ENCODE data around the gene B3GAT3. TPM values are rescaled to one million over a fixed set of nuclear protein-coding genes. Genes with fewer than 3 reads are reported as not detected.

The B3GAT3 gene
- total and polyA plus RNA-seq, 2 of the 8 experiments (the other 6 are each of a cell fraction or from before 2014, with no cell fraction given), result 28.0 to 39.0 TPM

DNA sequence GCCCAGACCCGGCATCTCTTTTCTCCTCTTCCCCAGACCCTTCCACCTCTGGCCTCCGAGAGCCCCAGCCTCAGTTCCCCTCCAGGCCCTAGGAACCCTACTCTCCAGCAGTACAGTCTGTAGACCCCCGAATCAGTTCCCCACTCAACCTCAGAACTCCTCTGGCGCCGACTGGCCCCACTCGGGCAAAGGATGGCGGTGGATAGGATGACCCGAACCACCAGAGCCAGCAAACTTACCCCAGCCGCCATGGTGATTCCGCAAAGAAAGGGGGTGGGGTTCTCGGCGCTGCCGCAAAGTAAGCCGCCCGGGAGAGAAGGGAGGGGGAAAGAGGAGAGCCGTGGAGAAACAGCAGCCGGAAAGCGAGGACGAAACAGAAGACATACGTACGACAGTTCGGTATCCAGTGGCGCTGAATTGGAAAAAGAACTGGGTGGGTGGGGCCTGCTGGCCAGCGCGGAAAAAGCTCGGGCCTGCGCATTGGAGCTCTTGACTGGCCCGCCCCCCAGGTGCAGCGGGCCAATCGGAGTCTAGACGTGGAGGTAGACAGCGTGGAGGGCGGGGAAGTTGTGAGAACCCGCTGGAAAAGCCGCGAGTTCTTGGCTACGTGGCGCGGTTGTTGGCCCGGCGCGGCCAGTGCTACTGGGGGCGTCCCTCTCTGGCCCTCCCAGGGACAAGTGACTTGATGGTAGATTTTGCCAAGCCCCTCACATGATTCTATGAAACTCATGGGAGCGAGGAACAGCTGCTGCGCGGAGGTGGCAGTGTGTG is 48.0 kb downstream of the B3GAT3 start, which contains the start of gene EEF1G (continued):
- TF ChIP-seq TCF12 (IDR thresholded peaks at IDR 0.05; ENCODE audit: low read depth, low read length), result no peak
- no peak for TF ChIP-seq HDAC6 (IDR thresholded peaks at IDR 0.05; ENCODE audit: low read depth, low read length)
- TF ChIP-seq RBBP5 (IDR thresholded peaks at IDR 0.05; ENCODE audit: borderline replicate concordance, low read depth, low read length), result no peak
- no peak for TF ChIP-seq SRF (IDR thresholded peaks at IDR 0.05; ENCODE audit: low read depth, low read length)
- no peak for TF ChIP-seq BCL11A (IDR thresholded peaks at IDR 0.05; ENCODE audit: low read depth in 2 of 2, low read length in 2 of 2)
- TF ChIP-seq POU5F1 (IDR thresholded peaks at IDR 0.05; ENCODE audit: low read depth, low read length), result no peak
- no peak for TF ChIP-seq GABPA (IDR thresholded peaks at IDR 0.05; ENCODE audit: borderline replicate concordance, insufficient read depth, low read length)
- TF ChIP-seq TBP (IDR thresholded peaks at IDR 0.05; ENCODE audit: low read depth, low read length), result peak; percentile 95
- peak; percentile 6; the same call in 1 of the 2 replicates for TF ChIP-seq CREB1 (IDR thresholded peaks at IDR 0.05)
- TF ChIP-seq GTF2F1 (IDR thresholded peaks at IDR 0.05; ENCODE audit: borderline replicate concordance, low read depth, low read length), result 0 out of 2 replicates have a peak, but pooled peaks have one; percentile 47
- TF ChIP-seq EGR1 (IDR thresholded peaks at IDR 0.05; ENCODE audit: borderline replicate concordance, low read depth, low read length), result no peak
- TF ChIP-seq EP300 (IDR thresholded peaks at IDR 0.05; ENCODE audit: borderline replicate concordance in 1 of 2, low read depth in 2 of 2, low read length in 2 of 2), result peak in 1 of 2 experiments; percentile 48; a peak in 1 of 3 replicates
- no peak for TF ChIP-seq SAP30 (IDR thresholded peaks at IDR 0.05; ENCODE audit: insufficient read depth, insufficient replicate concordance, low read length)
- TF ChIP-seq CTBP2 (IDR thresholded peaks at IDR 0.05; ENCODE audit: borderline replicate concordance, insufficient read depth, insufficient read length, low read length), result no peak
- TF ChIP-seq, protein P1, sequence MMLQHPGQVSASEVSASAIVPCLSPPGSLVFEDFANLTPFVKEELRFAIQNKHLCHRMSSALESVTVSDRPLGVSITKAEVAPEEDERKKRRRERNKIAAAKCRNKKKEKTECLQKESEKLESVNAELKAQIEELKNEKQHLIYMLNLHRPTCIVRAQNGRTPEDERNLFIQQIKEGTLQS (IDR thresholded peaks at IDR 0.05; ENCODE audit: insufficient read depth, low read depth, low read length), result 0 out of 2 replicates have a peak, but pooled peaks have one; percentile 36
- TF ChIP-seq SIN3A (conservative IDR thresholded peaks at IDR 0.05 in 1 of 2, IDR thresholded peaks at IDR 0.05 in 1 of 2; ENCODE audit: low read depth in 1 of 2, low read length in 2 of 2), result peak; percentile 34 to 74; a peak in 1 of 4 replicates
- TF ChIP-seq HDAC2 (IDR thresholded peaks at IDR 0.05; ENCODE audit: borderline replicate concordance in 1 of 2, low read depth in 2 of 2, low read length in 2 of 2), result peak in 1 of 2 experiments; percentile 64; a peak in 1 of 4 replicates
- no peak for TF ChIP-seq SIX5 (IDR thresholded peaks at IDR 0.05; ENCODE audit: low read depth, low read length)
- TF ChIP-seq KDM5A (IDR thresholded peaks at IDR 0.05; ENCODE audit: low read length), result no peak

All from H1 (cell line).